Activated B cell treated with CpG ODN at 0.5 μM for 24 hours (primary cell): ENCODE results near the gene CHIA. TPM values are rescaled to one million over a fixed set of nuclear protein-coding genes. Genes with fewer than 3 reads are reported as not detected.

Experiments used
- ATAC-seq: fragments of 200-7000 bp; cut with Tn5 transposase; one replicate; pipeline ENCODE4 v1.10.0; 2021; ENCODE audit warnings: low read depth, mild to moderate bottlenecking, moderate library complexity
- CTCF ChIA-PET: fragments of 350-600 bp; sonication (Branson Sonifier 250); formaldehyde crosslinking; loops from one replicate; lab custom pipeline; 2021; ENCODE audit warnings: antibody characterized with exemption; lab: Charles Lee
- POLR2A ChIA-PET: fragments of 350-600 bp; sonication (Branson Sonifier 250); formaldehyde crosslinking; loops from one replicate; lab custom pipeline; 2021; ENCODE audit warnings: antibody characterized with exemption; lab: Charles Lee
- DNase-seq: peaks from one replicate; pipeline ENCODE4 v3.0.0; 2022
- H3K27ac Mint-ChIP-seq: one replicate; pipeline ENCODE4 v1.8.0; 2020; ENCODE audit warnings: mixed read lengths
- H3K27me3 Mint-ChIP-seq: one replicate; pipeline ENCODE4 v1.8.0; 2021; ENCODE audit warnings: mixed read lengths
- H3K36me3 Mint-ChIP-seq: one replicate; pipeline ENCODE4 v1.8.0; 2021; ENCODE audit warnings: low read depth, mixed read lengths
- H3K4me1 Mint-ChIP-seq: one replicate; pipeline ENCODE4 v1.8.0; 2021; ENCODE audit warnings: mixed read lengths
- H3K4me3 Mint-ChIP-seq: one replicate; pipeline ENCODE4 v1.8.0; 2020; ENCODE audit warnings: mild to moderate bottlenecking, mixed read lengths
- H3K9me3 Mint-ChIP-seq: one replicate; pipeline ENCODE4 v1.8.0; 2020; ENCODE audit warnings: mixed read lengths
- intact Hi-C: fragments of 100-400 bp; cut with micrococcal nuclease; formaldehyde crosslinking; loops from one replicate; pipeline ENCODE4 v1.15.1; 2024
- total RNA-seq: library from RNA; stranded (reverse); gene quantifications from 2 replicates; pipeline ENCODE4 v1.2.3, GENCODE V29; 2022
- TF ChIP-seq, protein P1 (sequence below): fragments of 200-600 bp; IDR thresholded peaks from one replicate; pipeline ENCODE4 v1.8.0; 2022; ENCODE audit warnings: antibody characterized with exemption, mild to moderate bottlenecking

CHIA gene
- not detected in 2 replicates for total RNA-seq

DNA sequence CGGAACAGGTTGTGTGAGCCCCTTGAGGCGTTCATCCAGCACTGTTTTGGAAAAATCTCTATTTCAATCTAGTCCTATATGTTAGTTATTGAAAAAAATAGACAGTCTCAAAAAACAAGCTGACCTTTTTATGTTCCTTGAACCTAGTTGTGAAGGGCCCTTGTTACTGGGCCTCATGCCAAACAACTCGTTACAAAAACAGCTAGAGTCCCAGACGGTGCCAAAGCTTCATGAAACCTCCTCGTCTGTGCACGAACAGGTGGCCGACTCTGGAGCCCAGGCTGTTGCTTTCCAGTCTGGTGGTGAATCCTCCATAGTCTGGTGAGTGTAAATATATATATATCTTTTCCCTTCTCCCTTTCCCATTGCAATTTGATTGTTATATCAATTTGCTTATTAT is at the start of gene CHIA:
Gene CHIA, plus strand, starts transcription at position 222 of the 400 bp plus-strand sequence. CDS start 19,617 bp downstream, outside the sequence.
- TF ChIP-seq, protein P1, sequence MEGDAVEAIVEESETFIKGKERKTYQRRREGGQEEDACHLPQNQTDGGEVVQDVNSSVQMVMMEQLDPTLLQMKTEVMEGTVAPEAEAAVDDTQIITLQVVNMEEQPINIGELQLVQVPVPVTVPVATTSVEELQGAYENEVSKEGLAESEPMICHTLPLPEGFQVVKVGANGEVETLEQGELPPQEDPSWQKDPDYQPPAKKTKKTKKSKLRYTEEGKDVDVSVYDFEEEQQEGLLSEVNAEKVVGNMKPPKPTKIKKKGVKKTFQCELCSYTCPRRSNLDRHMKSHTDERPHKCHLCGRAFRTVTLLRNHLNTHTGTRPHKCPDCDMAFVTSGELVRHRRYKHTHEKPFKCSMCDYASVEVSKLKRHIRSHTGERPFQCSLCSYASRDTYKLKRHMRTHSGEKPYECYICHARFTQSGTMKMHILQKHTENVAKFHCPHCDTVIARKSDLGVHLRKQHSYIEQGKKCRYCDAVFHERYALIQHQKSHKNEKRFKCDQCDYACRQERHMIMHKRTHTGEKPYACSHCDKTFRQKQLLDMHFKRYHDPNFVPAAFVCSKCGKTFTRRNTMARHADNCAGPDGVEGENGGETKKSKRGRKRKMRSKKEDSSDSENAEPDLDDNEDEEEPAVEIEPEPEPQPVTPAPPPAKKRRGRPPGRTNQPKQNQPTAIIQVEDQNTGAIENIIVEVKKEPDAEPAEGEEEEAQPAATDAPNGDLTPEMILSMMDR, result no peak
- no peak within 1 kb of the TSS for H3K4me3 Mint-ChIP-seq
- DNase-seq (no peak), ATAC-seq (no peak)
- H3K27me3 Mint-ChIP-seq, result no peaks in the 10 kb centered on the region
- H3K4me1 Mint-ChIP-seq, result no peaks in the 10 kb centered on the region
- POLR2A ChIA-PET, result no interaction called here
- intact Hi-C loops, result no loop called here
- CTCF ChIA-PET, result no interaction called here
- no peak within 1 kb of the TSS for H3K27ac Mint-ChIP-seq
- peaks cover 3% of the 10 kb centered on the region for H3K9me3 Mint-ChIP-seq
- no peaks in the 10 kb centered on the region for H3K36me3 Mint-ChIP-seq

DNA sequence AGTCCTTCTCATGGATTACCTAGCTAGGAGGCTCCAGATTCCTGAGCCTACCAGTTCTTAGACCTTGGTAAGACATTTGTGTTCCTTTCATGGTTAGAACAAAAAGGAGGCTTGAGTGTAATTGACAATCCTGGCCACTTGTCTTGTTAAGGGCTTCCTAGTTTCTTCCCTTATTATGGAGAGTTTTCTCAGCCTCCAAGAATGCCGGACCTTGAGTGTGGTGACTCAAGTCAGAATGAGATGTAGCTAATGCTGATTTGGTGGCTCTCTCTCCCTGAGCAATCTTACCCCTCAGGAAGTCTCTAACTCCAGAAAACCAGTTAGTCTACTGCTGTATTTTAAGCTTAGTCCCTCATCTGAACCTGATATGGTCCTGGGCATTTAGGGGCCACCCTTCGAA is 48.9 kb upstream of the CHIA start:
- DNase-seq (no peak), ATAC-seq (no peak)
- peaks cover 4% of the 10 kb centered on the region for H3K4me1 Mint-ChIP-seq
- TF ChIP-seq, protein P1, result no peak
- intact Hi-C loops, result no loop called here
- H3K4me3 Mint-ChIP-seq, result no peak overlapping the region
- H3K36me3 Mint-ChIP-seq, result peaks cover 79% of the 10 kb centered on the region
- H3K27ac Mint-ChIP-seq, result no peak overlapping the region
- no peaks in the 10 kb centered on the region for H3K9me3 Mint-ChIP-seq
- POLR2A ChIA-PET, result no interaction called here
- H3K27me3 Mint-ChIP-seq, result no peaks in the 10 kb centered on the region
- CTCF ChIA-PET, result no interaction called here

DNA sequence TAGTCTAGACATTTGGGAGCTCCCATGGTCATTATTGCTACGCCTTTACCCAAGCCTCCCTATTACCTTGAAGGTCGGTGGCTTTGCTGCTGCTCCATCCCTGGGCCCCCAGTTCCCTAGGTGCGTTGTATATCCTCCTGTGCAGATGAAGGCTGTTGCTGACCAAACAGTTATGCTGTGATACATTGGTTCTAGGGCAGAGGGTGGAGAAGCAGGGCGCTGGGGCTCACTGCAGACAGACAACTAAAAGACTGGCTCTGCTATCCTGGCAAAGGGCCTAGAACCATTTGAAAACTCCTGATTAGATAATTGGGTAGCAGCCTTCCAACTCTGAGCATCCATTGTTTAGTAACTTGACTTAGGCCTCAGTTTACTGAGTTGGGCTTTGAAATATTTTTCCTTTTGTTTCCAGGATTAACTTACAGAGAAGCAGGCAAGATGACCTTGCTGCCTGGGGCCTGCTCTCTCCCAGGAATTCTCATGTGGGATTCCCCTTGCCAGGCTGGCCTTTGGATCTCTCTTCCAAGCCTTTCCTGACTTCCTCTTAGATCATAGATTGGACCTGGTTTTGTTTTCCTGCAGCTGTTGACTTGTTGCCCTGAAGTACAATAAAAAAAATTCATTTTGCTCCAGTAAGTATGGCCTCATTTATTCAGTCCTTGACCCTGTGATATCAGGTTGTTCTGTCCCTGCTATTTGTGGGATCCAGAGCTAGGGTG is 47.7 kb upstream of the CHIA start:
- Mint-ChIP-seq H3K36me3 (peaks cover 68% of the 10 kb centered on the region), H3K4me3 (no peak overlapping the region), H3K4me1 (no peaks in the 10 kb centered on the region), H3K9me3 (no peaks in the 10 kb centered on the region), H3K27me3 (no peaks in the 10 kb centered on the region), H3K27ac (no peak overlapping the region)
- DNase-seq (no peak), ATAC-seq (no peak)
- POLR2A ChIA-PET, result no interaction called here
- CTCF ChIA-PET, result no interaction called here
- intact Hi-C loops, result no loop called here
- TF ChIP-seq, protein P1, result no peak

DNA sequence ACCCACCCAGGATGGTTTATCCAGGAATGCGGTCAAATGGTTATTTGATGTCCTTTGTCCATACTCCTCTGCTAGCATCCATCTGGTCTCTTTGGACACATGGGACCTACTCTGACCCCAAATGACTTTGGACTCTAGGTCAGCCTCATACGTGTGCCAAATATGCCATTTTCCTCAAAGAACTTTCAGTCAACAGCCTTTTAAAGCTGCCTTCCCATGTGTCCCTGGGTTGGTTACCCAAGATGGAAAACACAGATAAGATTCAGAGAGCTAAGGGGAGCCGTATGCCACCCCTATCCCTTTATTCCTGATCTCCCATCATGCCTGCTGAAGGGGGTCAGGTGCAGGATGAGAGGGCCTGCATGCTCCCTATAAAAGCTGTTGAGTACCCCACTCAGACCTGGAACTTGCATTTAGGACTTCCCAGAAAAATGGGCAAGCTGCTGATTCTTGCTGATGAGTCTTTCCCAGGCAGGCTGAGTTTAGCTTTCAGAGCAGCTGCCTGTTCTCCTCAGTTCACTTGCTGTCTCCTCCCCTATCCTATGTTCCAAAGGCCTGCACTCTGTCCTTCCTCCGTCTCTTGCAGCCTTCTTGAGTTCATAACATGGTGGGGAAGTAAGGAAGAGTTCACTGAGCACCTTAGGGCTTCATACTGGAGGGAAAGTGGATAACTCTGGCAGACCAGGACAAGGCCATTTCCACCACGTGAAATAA is 43.4 kb upstream of the CHIA start:
- ATAC-seq, result no peak
- Mint-ChIP-seq H3K27me3 (no peaks in the 10 kb centered on the region), H3K9me3 (no peaks in the 10 kb centered on the region), H3K36me3 (peaks cover 28% of the 10 kb centered on the region), H3K27ac (no peak overlapping the region), H3K4me1 (no peaks in the 10 kb centered on the region), H3K4me3 (no peak overlapping the region)
- no peak for DNase-seq
- TF ChIP-seq, protein P1, result no peak
- ChIA-PET CTCF (no interaction called here), POLR2A (no interaction called here)
- intact Hi-C loops, result no loop called here

DNA sequence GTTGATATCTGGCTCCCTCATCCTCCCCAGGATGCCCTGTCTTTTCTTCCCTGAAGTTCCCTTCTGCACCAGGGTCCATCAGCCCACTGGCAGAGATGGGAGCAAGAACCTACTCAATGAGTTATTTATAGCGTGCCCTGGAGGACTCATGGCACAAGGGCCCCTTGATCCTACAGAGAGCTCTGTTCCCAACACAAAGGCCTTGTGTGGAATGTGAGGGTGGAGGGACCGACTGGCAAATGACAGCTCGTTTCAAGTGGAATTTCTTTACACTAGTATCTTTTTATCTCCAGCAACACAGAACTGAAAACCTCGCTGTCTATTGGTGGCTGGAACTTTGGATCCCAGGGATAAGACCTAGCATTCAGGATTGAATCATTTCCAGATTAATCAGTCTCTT is 40.7 kb upstream of the CHIA start:
- no peak for ATAC-seq
- Mint-ChIP-seq H3K36me3 (peaks cover 7% of the 10 kb centered on the region), H3K27me3 (peaks cover 2% of the 10 kb centered on the region), H3K27ac (no peak overlapping the region), H3K9me3 (no peaks in the 10 kb centered on the region), H3K4me3 (no peak overlapping the region), H3K4me1 (no peaks in the 10 kb centered on the region)
- TF ChIP-seq, protein P1, result no peak
- intact Hi-C loops, result no loop called here
- ChIA-PET CTCF (interaction anchor here (0.9 kb wide), 1 partner anchor 94 kb away, joined by 3 read pairs; no protein-coding TSS in a partner anchor), POLR2A (interaction anchor here (0.5 kb wide), 1 partner anchor 483 kb away, joined by 3 read pairs; no protein-coding TSS in a partner anchor)
- no peak for DNase-seq
